Measurements from ENCODE around the gene CDX2.

DNA sequence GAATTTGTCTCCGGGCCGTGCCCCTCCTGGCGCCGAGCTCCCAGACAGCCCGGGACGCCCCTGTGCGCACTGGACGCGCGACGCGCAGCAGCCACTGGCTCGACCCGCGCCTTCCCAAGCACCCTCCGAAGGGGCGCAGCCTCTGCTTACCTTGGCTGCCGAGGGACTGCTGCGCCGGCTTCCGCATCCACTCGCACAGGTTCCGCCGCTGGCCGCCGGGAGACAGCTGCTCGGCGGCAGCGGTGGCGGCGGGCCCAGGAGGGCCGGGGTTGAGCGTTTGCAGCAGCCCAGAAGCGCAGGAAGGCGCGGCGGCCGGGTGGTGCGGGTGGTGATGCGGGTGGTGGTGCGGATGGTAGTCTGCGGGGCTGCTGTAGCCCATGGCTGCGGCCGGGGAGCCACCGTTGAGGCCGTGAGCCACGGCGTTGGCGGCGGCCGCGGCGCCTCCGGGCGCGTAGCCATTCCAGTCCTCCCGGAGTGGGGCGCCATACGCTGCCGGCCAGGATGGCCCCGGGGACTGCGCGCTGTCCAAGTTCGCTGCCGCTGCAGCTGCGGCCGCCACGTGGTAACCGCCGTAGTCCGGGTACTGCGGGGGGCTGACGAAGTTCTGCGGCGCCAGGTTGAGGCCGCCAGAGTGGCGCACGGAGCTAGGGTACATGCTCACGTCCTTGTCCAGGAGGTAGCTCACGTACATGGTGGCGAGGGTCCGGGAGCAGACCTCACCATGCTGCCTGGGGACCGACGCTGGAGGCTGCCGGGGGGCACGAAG, 616 bp downstream of the CDX2 start:
- no peak for TF ChIP-seq CTCF (conservative IDR thresholded peaks at IDR 0.05; ENCODE audit: low read depth, low read length)
- peak; percentile 97 for TF ChIP-seq EZH2 (IDR thresholded peaks at IDR 0.05; ENCODE audit: borderline replicate concordance, low read depth, low read length, poor library complexity, severe bottlenecking)

Measured in A673 (cell line).